ENCODE results near the gene BHLHE40. TPM values are rescaled to one million over a fixed set of nuclear protein-coding genes. Genes with fewer than 3 reads are reported as not detected.

BHLHE40 gene
- total and polyA plus RNA-seq, 2 experiments from 2014 or later = 1.7 to 2.2 TPM

DNA sequence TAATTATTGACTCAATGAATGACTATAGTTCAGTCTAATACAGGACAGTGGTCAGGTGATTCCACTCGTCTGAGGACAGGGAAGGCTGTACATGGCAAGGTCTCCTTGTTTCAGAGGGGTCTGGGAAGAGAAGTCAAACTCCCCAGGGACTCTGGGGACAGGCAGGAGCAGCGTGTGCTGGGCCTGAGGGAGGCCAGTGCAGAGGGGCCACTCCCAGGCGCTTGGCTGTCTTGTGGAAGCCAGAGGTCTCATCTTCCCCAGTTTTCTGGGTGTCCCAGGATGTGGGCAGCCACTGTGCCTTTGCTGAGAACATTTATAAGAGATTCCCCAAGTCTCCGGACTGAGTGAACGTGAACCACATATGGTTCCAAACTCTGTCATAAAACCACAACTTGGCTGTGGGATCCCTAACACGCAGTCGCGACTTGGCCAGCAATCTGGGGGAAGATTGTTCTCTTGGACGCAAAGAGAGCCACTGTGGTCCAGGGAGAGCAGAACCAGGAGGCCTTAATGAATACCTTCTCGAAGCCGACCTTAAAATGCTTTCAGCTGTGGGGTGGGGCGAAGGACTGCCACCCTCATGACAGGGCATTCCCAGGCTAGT is 30.4 kb downstream of the BHLHE40 start:
- no peaks in the 10 kb centered on the region for H3K79me2 ChIP-seq (replicated peaks; ENCODE audit: insufficient read depth)
- Mint-ChIP-seq H3K4me3 (no peak overlapping the region), H3K27ac (no peak overlapping the region), H3K4me1 (peaks cover 9% of the 10 kb centered on the region), H3K36me3 (ENCODE audit: low read depth) (no peaks in the 10 kb centered on the region), H3K27me3 (ENCODE audit: insufficient read depth, low read depth, poor library complexity) (peaks cover 9% of the 10 kb centered on the region), H3K9me3 (no peaks in the 10 kb centered on the region)
- no peaks in the 10 kb centered on the region for H3K36me3 ChIP-seq (ENCODE audit: insufficient read depth)
- H3K4me2 ChIP-seq = no peak overlapping the region
- H3K4me3 ChIP-seq = no peak overlapping the region
- DNase-seq (ENCODE audit: low spot score) (no peak), ATAC-seq (no peak)
- TF ChIP-seq, protein P1, sequence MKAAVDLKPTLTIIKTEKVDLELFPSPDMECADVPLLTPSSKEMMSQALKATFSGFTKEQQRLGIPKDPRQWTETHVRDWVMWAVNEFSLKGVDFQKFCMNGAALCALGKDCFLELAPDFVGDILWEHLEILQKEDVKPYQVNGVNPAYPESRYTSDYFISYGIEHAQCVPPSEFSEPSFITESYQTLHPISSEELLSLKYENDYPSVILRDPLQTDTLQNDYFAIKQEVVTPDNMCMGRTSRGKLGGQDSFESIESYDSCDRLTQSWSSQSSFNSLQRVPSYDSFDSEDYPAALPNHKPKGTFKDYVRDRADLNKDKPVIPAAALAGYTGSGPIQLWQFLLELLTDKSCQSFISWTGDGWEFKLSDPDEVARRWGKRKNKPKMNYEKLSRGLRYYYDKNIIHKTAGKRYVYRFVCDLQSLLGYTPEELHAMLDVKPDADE (IDR thresholded peaks at IDR 0.05) = no peak
- TF ChIP-seq, protein P2, sequence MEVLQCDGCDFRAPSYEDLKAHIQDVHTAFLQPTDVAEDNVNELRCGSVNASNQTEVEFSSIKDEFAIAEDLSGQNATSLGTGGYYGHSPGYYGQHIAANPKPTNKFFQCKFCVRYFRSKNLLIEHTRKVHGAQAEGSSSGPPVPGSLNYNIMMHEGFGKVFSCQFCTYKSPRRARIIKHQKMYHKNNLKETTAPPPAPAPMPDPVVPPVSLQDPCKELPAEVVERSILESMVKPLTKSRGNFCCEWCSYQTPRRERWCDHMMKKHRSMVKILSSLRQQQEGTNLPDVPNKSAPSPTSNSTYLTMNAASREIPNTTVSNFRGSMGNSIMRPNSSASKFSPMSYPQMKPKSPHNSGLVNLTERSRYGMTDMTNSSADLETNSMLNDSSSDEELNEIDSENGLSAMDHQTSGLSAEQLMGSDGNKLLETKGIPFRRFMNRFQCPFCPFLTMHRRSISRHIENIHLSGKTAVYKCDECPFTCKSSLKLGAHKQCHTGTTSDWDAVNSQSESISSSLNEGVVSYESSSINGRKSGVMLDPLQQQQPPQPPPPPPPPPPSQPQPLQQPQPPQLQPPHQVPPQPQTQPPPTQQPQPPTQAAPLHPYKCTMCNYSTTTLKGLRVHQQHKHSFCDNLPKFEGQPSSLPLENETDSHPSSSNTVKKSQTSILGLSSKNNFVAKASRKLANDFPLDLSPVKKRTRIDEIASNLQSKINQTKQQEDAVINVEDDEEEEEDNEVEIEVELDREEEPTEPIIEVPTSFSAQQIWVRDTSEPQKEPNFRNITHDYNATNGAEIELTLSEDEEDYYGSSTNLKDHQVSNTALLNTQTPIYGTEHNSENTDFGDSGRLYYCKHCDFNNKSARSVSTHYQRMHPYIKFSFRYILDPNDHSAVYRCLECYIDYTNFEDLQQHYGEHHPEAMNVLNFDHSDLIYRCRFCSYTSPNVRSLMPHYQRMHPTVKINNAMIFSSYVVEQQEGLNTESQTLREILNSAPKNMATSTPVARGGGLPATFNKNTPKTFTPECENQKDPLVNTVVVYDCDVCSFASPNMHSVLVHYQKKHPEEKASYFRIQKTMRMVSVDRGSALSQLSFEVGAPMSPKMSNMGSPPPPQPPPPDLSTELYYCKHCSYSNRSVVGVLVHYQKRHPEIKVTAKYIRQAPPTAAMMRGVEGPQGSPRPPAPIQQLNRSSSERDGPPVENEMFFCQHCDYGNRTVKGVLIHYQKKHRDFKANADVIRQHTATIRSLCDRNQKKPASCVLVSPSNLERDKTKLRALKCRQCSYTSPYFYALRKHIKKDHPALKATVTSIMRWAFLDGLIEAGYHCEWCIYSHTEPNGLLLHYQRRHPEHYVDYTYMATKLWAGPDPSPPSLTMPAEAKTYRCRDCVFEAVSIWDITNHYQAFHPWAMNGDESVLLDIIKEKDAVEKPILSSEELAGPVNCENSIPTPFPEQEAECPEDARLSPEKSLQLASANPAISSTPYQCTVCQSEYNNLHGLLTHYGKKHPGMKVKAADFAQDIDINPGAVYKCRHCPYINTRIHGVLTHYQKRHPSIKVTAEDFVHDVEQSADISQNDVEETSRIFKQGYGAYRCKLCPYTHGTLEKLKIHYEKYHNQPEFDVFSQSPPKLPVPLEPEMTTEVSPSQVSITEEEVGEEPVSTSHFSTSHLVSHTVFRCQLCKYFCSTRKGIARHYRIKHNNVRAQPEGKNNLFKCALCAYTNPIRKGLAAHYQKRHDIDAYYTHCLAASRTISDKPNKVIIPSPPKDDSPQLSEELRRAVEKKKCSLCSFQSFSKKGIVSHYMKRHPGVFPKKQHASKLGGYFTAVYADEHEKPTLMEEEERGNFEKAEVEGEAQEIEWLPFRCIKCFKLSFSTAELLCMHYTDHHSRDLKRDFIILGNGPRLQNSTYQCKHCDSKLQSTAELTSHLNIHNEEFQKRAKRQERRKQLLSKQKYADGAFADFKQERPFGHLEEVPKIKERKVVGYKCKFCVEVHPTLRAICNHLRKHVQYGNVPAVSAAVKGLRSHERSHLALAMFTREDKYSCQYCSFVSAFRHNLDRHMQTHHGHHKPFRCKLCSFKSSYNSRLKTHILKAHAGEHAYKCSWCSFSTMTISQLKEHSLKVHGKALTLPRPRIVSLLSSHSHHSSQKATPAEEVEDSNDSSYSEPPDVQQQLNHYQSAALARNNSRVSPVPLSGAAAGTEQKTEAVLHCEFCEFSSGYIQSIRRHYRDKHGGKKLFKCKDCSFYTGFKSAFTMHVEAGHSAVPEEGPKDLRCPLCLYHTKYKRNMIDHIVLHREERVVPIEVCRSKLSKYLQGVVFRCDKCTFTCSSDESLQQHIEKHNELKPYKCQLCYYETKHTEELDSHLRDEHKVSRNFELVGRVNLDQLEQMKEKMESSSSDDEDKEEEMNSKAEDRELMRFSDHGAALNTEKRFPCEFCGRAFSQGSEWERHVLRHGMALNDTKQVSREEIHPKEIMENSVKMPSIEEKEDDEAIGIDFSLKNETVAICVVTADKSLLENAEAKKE (CRISPR knock-in tag; IDR thresholded peaks at IDR 0.05) = no peak
- TF ChIP-seq POLR2AphosphoS5 (IDR thresholded peaks at IDR 0.05; ENCODE audit: low read depth) (no peak), NANOG (IDR thresholded peaks at IDR 0.05; ENCODE audit: borderline replicate concordance) (no peak), JUNB (IDR thresholded peaks at IDR 0.05; ENCODE audit: unreplicated experiment) (no peak), EZH2phosphoT487 (IDR thresholded peaks at IDR 0.05; ENCODE audit: unreplicated experiment) (no peak), STAT1 (IDR thresholded peaks at IDR 0.05; ENCODE audit: unreplicated experiment) (no peak), EZH2 (IDR thresholded peaks at IDR 0.05; ENCODE audit: low read depth, unreplicated experiment) (no peak), ZNF114 (CRISPR knock-in tag; IDR thresholded peaks at IDR 0.05) (no peak)
- TF ChIP-seq, protein P3, sequence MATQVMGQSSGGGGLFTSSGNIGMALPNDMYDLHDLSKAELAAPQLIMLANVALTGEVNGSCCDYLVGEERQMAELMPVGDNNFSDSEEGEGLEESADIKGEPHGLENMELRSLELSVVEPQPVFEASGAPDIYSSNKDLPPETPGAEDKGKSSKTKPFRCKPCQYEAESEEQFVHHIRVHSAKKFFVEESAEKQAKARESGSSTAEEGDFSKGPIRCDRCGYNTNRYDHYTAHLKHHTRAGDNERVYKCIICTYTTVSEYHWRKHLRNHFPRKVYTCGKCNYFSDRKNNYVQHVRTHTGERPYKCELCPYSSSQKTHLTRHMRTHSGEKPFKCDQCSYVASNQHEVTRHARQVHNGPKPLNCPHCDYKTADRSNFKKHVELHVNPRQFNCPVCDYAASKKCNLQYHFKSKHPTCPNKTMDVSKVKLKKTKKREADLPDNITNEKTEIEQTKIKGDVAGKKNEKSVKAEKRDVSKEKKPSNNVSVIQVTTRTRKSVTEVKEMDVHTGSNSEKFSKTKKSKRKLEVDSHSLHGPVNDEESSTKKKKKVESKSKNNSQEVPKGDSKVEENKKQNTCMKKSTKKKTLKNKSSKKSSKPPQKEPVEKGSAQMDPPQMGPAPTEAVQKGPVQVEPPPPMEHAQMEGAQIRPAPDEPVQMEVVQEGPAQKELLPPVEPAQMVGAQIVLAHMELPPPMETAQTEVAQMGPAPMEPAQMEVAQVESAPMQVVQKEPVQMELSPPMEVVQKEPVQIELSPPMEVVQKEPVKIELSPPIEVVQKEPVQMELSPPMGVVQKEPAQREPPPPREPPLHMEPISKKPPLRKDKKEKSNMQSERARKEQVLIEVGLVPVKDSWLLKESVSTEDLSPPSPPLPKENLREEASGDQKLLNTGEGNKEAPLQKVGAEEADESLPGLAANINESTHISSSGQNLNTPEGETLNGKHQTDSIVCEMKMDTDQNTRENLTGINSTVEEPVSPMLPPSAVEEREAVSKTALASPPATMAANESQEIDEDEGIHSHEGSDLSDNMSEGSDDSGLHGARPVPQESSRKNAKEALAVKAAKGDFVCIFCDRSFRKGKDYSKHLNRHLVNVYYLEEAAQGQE (IDR thresholded peaks at IDR 0.05; ENCODE audit: unreplicated experiment) = no peak
- TF ChIP-seq, protein P4, sequence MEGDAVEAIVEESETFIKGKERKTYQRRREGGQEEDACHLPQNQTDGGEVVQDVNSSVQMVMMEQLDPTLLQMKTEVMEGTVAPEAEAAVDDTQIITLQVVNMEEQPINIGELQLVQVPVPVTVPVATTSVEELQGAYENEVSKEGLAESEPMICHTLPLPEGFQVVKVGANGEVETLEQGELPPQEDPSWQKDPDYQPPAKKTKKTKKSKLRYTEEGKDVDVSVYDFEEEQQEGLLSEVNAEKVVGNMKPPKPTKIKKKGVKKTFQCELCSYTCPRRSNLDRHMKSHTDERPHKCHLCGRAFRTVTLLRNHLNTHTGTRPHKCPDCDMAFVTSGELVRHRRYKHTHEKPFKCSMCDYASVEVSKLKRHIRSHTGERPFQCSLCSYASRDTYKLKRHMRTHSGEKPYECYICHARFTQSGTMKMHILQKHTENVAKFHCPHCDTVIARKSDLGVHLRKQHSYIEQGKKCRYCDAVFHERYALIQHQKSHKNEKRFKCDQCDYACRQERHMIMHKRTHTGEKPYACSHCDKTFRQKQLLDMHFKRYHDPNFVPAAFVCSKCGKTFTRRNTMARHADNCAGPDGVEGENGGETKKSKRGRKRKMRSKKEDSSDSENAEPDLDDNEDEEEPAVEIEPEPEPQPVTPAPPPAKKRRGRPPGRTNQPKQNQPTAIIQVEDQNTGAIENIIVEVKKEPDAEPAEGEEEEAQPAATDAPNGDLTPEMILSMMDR (conservative IDR thresholded peaks at IDR 0.05; ENCODE audit: low read depth in 2 of 2) = no peak
- no peaks in the 10 kb centered on the region for H4K20me1 ChIP-seq (replicated peaks; ENCODE audit: insufficient read depth)
- H3K27me3 ChIP-seq (ENCODE audit: insufficient read depth) = no peaks in the 10 kb centered on the region
- H3F3A ChIP-seq (replicated peaks; ENCODE audit: low read depth) = no peaks in the 10 kb centered on the region
- H3K9me2 ChIP-seq (ENCODE audit: insufficient read depth) = no peaks in the 10 kb centered on the region
- no peaks in the 10 kb centered on the region for H3K4me1 ChIP-seq (ENCODE audit: insufficient read depth)
- H2AFZ ChIP-seq = no peak overlapping the region
- H3K27ac ChIP-seq (ENCODE audit: low read depth) = no peak overlapping the region
